T-helper 9 cell (primary cell): ENCODE results near the gene DIP2C.
"Not testable (repeated sequence)": the region's sequence is repeated elsewhere in the genome, so short reads cannot be mapped to it uniquely, and the experiment has no call there.

Experiments used
- DNase-seq: peaks from one replicate; pipeline ENCODE4 v3.0.0-alpha.2; 2020

Gene DIP2C

GRCh38 chr10:429696-430095, 259.8 kb downstream of the DIP2C start:
- DNase-seq: no peak

GRCh38 chr10:427761-428519, 261.5 kb downstream of the DIP2C start:
- DNase-seq: no peak

GRCh38 chr10:425365-425764, 264.1 kb downstream of the DIP2C start:
- DNase-seq: not testable (repeated sequence)

GRCh38 chr10:424724-425123, 264.7 kb downstream of the DIP2C start:
- DNase-seq: not testable (repeated sequence)

GRCh38 chr10:423178-423577, 266.3 kb downstream of the DIP2C start:
- DNase-seq: no peak

GRCh38 chr10:422675-423074, 266.8 kb downstream of the DIP2C start:
- DNase-seq: no peak

GRCh38 chr10:422241-422640, 267.2 kb downstream of the DIP2C start:
- no peak for DNase-seq

GRCh38 chr10:421170-421569, 268.3 kb downstream of the DIP2C start:
- DNase-seq: no peak

- DNase-seq: no peak
Observed at GRCh38 chr10:420154-421121, 269.0 kb downstream of the DIP2C start.

- DNase-seq: no peak
Observed at GRCh38 chr10:418894-419293, 270.6 kb downstream of the DIP2C start.

- DNase-seq: no peak
Observed at GRCh38 chr10:418226-418625, 271.2 kb downstream of the DIP2C start.

GRCh38 chr10:416091-416515, 273.4 kb downstream of the DIP2C start:
- no peak for DNase-seq

- DNase-seq: no peak
Observed at GRCh38 chr10:413662-414071, 275.8 kb downstream of the DIP2C start.

GRCh38 chr10:412109-412508, 277.4 kb downstream of the DIP2C start:
- no peak for DNase-seq

GRCh38 chr10:411603-412002, 277.9 kb downstream of the DIP2C start:
- DNase-seq: no peak

GRCh38 chr10:409408-410040, 279.9 kb downstream of the DIP2C start:
- DNase-seq: no peak

- no peak for DNase-seq
Observed at GRCh38 chr10:408236-408635, 281.2 kb downstream of the DIP2C start.

- DNase-seq: no peak
Observed at GRCh38 chr10:406976-407375, 282.5 kb downstream of the DIP2C start.

GRCh38 chr10:405648-406047, 283.8 kb downstream of the DIP2C start:
- DNase-seq: no peak

GRCh38 chr10:404991-405390, 284.5 kb downstream of the DIP2C start:
- no peak for DNase-seq

- DNase-seq: no peak
Observed at GRCh38 chr10:404346-404745, 285.1 kb downstream of the DIP2C start.

- no peak for DNase-seq
Observed at GRCh38 chr10:398954-399353, 290.5 kb downstream of the DIP2C start.

GRCh38 chr10:397321-398068, 292.0 kb downstream of the DIP2C start:
- DNase-seq: no peak
